HEK293 (cell line): Measurements from ENCODE around the gene EPG5.

Source experiments
- BCL11B ChIP-seq: fragments of 450-650 bp; formaldehyde crosslinking; IDR thresholded peaks from 2 replicates; pipeline ENCODE4 v1.5.1; 2016; ENCODE audit warnings: low read depth, missing biosample characterization, missing genetic modification characterization
- CTCF ChIP-seq: fragments of 450-650 bp; formaldehyde crosslinking; IDR thresholded peaks from 2 replicates; pipeline ENCODE4 v1.5.1; 2016; ENCODE audit warnings: missing biosample characterization, missing genetic modification characterization
- ZNF211 ChIP-seq: fragments of 450-650 bp; formaldehyde crosslinking; IDR thresholded peaks from 2 replicates; pipeline ENCODE4 v1.5.1; 2016; ENCODE audit warnings: low read depth, missing biosample characterization, missing genetic modification characterization
- ZNF24 ChIP-seq: fragments of 450-650 bp; formaldehyde crosslinking; IDR thresholded peaks from 2 replicates; pipeline ENCODE4 v1.5.1; 2016; ENCODE audit warnings: missing biosample characterization, missing genetic modification characterization

DNA sequence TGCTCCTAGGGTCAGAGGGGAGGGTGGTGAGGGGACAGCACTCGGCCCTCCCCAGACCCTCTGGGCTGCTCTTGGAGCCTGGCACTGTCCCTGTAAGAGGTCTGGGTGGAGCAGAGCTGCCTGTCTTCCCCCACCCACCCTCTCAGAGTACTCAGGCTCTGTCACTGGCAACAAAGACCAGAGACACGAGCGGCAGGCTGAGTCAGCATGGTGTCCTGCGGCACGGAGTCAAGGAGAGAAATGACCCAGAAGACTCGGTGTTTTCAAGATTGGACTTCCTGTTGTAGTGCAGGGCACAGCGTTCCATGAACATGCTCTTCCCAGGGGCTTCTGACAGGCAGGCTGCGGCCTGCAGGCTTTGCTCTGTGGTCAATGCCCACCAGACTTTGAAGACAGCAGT is 121.7 kb downstream of the EPG5 start:
- no peak for TF ChIP-seq CTCF
- TF ChIP-seq BCL11B (tag by site-specific recombination): no peak
- no peak for TF ChIP-seq ZNF24 (tag by site-specific recombination)
- TF ChIP-seq ZNF211 (tag by site-specific recombination): no peak
